HEK293 (cell line): ENCODE data around the gene SIAH2.

Experiments
- ZNF777 ChIP-seq: fragments of 450-650 bp; formaldehyde crosslinking; IDR thresholded peaks from 2 replicates; pipeline ENCODE4 v1.5.1; 2017; ENCODE audit warnings: missing biosample characterization, missing genetic modification characterization, borderline replicate concordance
- TF ChIP-seq, protein P1 (sequence below): fragments of 450-650 bp; formaldehyde crosslinking; IDR thresholded peaks from 2 replicates; pipeline ENCODE4 v1.5.1; 2016; ENCODE audit warnings: missing biosample characterization, missing genetic modification characterization

DNA sequence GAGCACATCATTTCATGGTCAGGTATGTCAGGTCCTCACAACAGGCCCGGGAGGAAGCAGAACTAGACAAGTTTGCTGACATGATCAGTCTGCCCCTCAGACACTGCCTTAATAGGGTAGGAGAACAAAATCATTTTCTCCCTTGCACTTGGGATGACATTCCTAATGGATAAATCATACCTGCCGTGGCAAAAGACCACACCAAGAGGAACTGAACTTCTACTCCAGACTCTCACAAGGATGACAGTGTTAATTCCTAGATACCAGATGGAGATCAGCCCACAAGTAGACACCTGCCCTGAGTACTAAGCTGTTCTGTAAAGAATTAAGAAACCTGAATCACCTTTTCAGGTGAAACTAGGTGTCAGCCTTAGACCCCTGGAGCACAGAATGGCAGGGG, 19.5 kb downstream of the SIAH2 start:
- TF ChIP-seq, protein P1, sequence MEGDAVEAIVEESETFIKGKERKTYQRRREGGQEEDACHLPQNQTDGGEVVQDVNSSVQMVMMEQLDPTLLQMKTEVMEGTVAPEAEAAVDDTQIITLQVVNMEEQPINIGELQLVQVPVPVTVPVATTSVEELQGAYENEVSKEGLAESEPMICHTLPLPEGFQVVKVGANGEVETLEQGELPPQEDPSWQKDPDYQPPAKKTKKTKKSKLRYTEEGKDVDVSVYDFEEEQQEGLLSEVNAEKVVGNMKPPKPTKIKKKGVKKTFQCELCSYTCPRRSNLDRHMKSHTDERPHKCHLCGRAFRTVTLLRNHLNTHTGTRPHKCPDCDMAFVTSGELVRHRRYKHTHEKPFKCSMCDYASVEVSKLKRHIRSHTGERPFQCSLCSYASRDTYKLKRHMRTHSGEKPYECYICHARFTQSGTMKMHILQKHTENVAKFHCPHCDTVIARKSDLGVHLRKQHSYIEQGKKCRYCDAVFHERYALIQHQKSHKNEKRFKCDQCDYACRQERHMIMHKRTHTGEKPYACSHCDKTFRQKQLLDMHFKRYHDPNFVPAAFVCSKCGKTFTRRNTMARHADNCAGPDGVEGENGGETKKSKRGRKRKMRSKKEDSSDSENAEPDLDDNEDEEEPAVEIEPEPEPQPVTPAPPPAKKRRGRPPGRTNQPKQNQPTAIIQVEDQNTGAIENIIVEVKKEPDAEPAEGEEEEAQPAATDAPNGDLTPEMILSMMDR (tag by site-specific recombination) = no peak
- TF ChIP-seq ZNF777 (tag by site-specific recombination) = no peak
